ENCODE results near the gene PEX10. TPM values are rescaled to one million over a fixed set of nuclear protein-coding genes. Genes with fewer than 3 reads are reported as not detected.

Gene PEX10
- total RNA-seq, 4 donors from 2014 or later = 19.2 to 25.7 (median 22.6) TPM

DNA sequence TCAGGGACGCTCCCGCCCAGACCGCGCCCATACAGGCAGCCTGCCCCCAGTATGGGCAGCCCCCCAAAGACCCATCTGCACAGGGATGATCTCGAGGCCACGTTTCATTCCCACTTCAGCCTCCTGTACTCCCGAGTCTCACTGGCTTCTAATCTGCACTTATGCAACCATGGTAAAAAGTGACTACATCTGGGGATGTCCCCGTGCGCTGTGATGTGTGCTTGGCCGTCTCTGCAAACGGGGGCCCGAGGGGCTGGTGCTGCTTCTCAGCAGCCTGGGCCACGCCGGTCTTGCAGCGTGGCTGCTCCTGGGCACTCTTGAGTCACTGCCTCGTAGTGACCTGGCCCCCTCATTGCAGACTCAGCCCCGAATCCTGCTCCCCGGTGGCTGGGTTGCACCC, 46.3 kb upstream of the PEX10 start:
- ATAC-seq = no peak
- H3K9me3 ChIP-seq = no peaks in the 10 kb centered on the region
- in situ Hi-C loops (cut with MboI; ENCODE audit: low sequenced_read_pairs in 4 of 4) = no loop called here
- no peak overlapping the region for H3K27ac ChIP-seq
- TF ChIP-seq CTCF (IDR thresholded peaks at IDR 0.05 in 4 of 5, conservative IDR thresholded peaks at IDR 0.05 in 1 of 5) (no peak), POLR2A (IDR thresholded peaks at IDR 0.05) (no peak)
- DNase-seq = no peak
- H3K27me3 ChIP-seq = peaks cover 21 to 50% (median 25%) of the 10 kb centered on the region in 3 donors
- no peak overlapping the region for H3K4me3 ChIP-seq
- H3K36me3 ChIP-seq = no peaks in the 10 kb centered on the region
- intact Hi-C loops (cut with DNase I; ENCODE audit: low total_unique reads) = no loop called here
- H3K4me1 ChIP-seq = peaks cover 0 to 6% of the 10 kb centered on the region in 2 donors

DNA sequence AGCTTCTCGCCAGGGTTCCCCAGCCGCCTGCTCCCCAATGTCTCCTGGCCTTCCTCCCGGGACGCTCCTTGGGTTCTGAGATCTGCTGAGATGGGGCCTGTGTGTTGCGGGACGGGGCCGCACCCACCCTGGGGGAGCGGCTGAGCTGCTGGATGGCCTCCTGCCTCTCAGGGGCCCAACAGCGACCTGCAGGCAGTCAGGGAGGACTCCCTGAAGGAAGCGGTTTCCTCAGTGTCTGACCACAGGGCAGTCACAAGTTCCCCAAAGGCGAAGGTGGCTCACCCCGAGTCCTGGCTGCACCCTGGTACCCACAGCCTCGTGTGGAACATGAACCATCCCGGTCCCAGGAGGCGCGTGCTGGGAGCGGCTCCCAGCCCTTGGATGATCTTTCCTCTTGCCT, 45.1 kb upstream of the PEX10 start:
- DNase-seq = no peak
- no peak for ATAC-seq
- H3K27ac ChIP-seq = no peak overlapping the region
- H3K4me1 ChIP-seq = peaks cover 0 to 6% of the 10 kb centered on the region in 2 donors
- no peak overlapping the region for H3K4me3 ChIP-seq
- H3K9me3 ChIP-seq = no peaks in the 10 kb centered on the region
- in situ Hi-C loops (cut with MboI; ENCODE audit: low sequenced_read_pairs in 4 of 4) (no loop called here), intact Hi-C loops (cut with DNase I; ENCODE audit: low total_unique reads) (no loop called here)
- H3K36me3 ChIP-seq = no peaks in the 10 kb centered on the region
- TF ChIP-seq CTCF (IDR thresholded peaks at IDR 0.05 in 4 of 5, conservative IDR thresholded peaks at IDR 0.05 in 1 of 5) (no peak), POLR2A (IDR thresholded peaks at IDR 0.05) (no peak)
- peaks cover 15 to 48% (median 15%) of the 10 kb centered on the region in 3 donors for H3K27me3 ChIP-seq

GRCh38 chr1:2455757-2456156, 43.4 kb upstream of the PEX10 start:
- intact Hi-C loops (cut with DNase I; ENCODE audit: low total_unique reads) = no loop called here
- H3K4me1 ChIP-seq = peaks cover 0 to 6% of the 10 kb centered on the region in 2 donors
- no peak for DNase-seq
- TF ChIP-seq POLR2A (IDR thresholded peaks at IDR 0.05) (no peak), CTCF (IDR thresholded peaks at IDR 0.05 in 4 of 5, conservative IDR thresholded peaks at IDR 0.05 in 1 of 5) (no peak)
- H3K4me3 ChIP-seq = no peak overlapping the region
- no peak for ATAC-seq
- no peak overlapping the region for H3K27ac ChIP-seq
- in situ Hi-C loops (cut with MboI; ENCODE audit: low sequenced_read_pairs in 4 of 4) = no loop called here
- H3K36me3 ChIP-seq = no peaks in the 10 kb centered on the region
- no peaks in the 10 kb centered on the region for H3K9me3 ChIP-seq
- peaks cover 23 to 47% (median 29%) of the 10 kb centered on the region in 3 donors for H3K27me3 ChIP-seq

DNA sequence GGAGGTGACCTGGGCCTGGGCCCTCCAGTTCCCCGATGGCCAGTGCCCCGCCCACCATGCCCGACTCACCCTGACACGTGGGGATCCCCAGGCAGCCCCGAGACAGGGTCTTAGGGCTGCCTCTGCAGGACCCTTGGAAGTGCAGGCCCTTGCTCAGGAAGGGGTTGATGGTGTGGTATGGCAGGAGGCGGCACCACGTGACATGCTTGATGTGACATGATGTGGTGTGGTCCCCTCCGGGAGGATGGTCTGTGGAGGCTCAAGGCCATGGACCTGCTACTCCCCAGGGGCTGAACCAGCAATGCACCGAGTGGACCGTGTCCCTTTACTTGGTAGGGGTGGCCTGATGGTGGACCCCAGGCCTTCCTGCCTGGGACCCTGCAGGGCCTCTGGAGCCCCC, 41.9 kb upstream of the PEX10 start:
- no peak overlapping the region for H3K27ac ChIP-seq
- in situ Hi-C loops (cut with MboI; ENCODE audit: low sequenced_read_pairs in 4 of 4) = no loop called here
- H3K36me3 ChIP-seq = no peaks in the 10 kb centered on the region
- H3K9me3 ChIP-seq = no peaks in the 10 kb centered on the region
- no peak for DNase-seq
- ATAC-seq = no peak
- H3K4me3 ChIP-seq = no peak overlapping the region
- no peak for TF ChIP-seq POLR2A (IDR thresholded peaks at IDR 0.05)
- no peak for TF ChIP-seq CTCF (IDR thresholded peaks at IDR 0.05 in 4 of 5, conservative IDR thresholded peaks at IDR 0.05 in 1 of 5)
- H3K4me1 ChIP-seq = no peaks in the 10 kb centered on the region
- peaks cover 27 to 47% (median 32%) of the 10 kb centered on the region in 3 donors for H3K27me3 ChIP-seq
- intact Hi-C loops (cut with DNase I; ENCODE audit: low total_unique reads) = no loop called here

GRCh38 chr1:2452932-2453315, 40.6 kb upstream of the PEX10 start:
- intact Hi-C loops (cut with DNase I; ENCODE audit: low total_unique reads) = no loop called here
- H3K4me1 ChIP-seq = no peaks in the 10 kb centered on the region
- H3K9me3 ChIP-seq = no peaks in the 10 kb centered on the region
- in situ Hi-C loops (cut with MboI; ENCODE audit: low sequenced_read_pairs in 4 of 4) = no loop called here
- no peak for DNase-seq
- H3K27me3 ChIP-seq = peaks cover 27 to 48% (median 40%) of the 10 kb centered on the region in 3 donors
- H3K27ac ChIP-seq = no peak overlapping the region
- no peak for ATAC-seq
- no peak for TF ChIP-seq POLR2A (IDR thresholded peaks at IDR 0.05)
- no peak for TF ChIP-seq CTCF (IDR thresholded peaks at IDR 0.05 in 4 of 5, conservative IDR thresholded peaks at IDR 0.05 in 1 of 5)
- H3K36me3 ChIP-seq = no peaks in the 10 kb centered on the region
- no peak overlapping the region for H3K4me3 ChIP-seq

Measured in gastrocnemius medialis (tissue), 4 donors.